ENCODE measurements around the gene MAEA. TPM values are rescaled to one million over a fixed set of nuclear protein-coding genes. Genes with fewer than 3 reads are reported as not detected.

Gene MAEA
- total and polyA plus RNA-seq, 2 experiments from 2014 or later = 49.8 to 99.0 TPM

DNA sequence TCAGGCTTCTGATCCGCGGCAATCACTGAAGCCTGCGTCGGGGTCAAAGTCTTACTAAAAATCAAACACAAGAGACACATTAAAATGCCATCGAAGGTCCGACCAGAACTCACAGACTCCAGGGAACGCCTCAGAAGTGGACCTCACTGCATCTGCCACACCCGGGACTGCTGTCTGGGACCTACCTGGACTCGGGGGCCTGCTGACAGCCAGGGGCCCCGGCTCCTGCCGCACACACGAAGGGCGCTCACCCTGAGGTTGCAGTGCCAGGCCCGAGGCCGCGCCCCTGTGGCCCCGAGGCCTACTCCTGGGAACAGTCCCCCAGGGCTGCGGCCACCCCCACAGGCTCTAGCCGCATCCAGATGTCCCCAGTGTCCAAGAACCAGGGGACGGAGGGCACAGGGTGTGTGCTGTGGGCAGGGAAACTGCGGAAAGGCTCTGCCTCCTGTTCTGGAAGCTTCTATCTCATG is 48.2 kb upstream of the MAEA start:
- Mint-ChIP-seq H3K27me3 (ENCODE audit: insufficient read depth, low read depth, poor library complexity) (peaks cover 5% of the 10 kb centered on the region), H3K36me3 (ENCODE audit: low read depth) (peaks cover 21% of the 10 kb centered on the region), H3K4me3 (no peak overlapping the region), H3K9me3 (no peaks in the 10 kb centered on the region), H3K27ac (no peak overlapping the region), H3K4me1 (peaks cover 4% of the 10 kb centered on the region; the same call in 2 of the 3 replicates)
- H3F3A ChIP-seq (replicated peaks; ENCODE audit: low read depth) = no peaks in the 10 kb centered on the region
- H3K27ac ChIP-seq (ENCODE audit: low read depth) = no peak overlapping the region
- H3K4me2 ChIP-seq = no peak overlapping the region
- H3K4me1 ChIP-seq (ENCODE audit: insufficient read depth) = no peaks in the 10 kb centered on the region
- H4K20me1 ChIP-seq (replicated peaks; ENCODE audit: insufficient read depth) = peaks cover 13% of the 10 kb centered on the region
- no peak for DNase-seq (ENCODE audit: low spot score)
- H3K4me3 ChIP-seq = no peak overlapping the region
- no peaks in the 10 kb centered on the region for H3K36me3 ChIP-seq (ENCODE audit: insufficient read depth)
- no peaks in the 10 kb centered on the region for H3K27me3 ChIP-seq (ENCODE audit: insufficient read depth)
- H2AFZ ChIP-seq = no peak overlapping the region
- TF ChIP-seq, protein P1, sequence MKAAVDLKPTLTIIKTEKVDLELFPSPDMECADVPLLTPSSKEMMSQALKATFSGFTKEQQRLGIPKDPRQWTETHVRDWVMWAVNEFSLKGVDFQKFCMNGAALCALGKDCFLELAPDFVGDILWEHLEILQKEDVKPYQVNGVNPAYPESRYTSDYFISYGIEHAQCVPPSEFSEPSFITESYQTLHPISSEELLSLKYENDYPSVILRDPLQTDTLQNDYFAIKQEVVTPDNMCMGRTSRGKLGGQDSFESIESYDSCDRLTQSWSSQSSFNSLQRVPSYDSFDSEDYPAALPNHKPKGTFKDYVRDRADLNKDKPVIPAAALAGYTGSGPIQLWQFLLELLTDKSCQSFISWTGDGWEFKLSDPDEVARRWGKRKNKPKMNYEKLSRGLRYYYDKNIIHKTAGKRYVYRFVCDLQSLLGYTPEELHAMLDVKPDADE (IDR thresholded peaks at IDR 0.05) = no peak
- no peak for TF ChIP-seq CREB1 (CRISPR knock-in tag; IDR thresholded peaks at IDR 0.05; ENCODE audit: low read depth)
- TF ChIP-seq ZNF331 (CRISPR knock-in tag; IDR thresholded peaks at IDR 0.05; ENCODE audit: low read depth) = no peak
- no peak for TF ChIP-seq POLR2AphosphoS5 (IDR thresholded peaks at IDR 0.05; ENCODE audit: low read depth)
- no peak for TF ChIP-seq ZNF114 (CRISPR knock-in tag; IDR thresholded peaks at IDR 0.05)
- TF ChIP-seq EZH2 (IDR thresholded peaks at IDR 0.05; ENCODE audit: low read depth, unreplicated experiment) = no peak
- TF ChIP-seq, protein P2, sequence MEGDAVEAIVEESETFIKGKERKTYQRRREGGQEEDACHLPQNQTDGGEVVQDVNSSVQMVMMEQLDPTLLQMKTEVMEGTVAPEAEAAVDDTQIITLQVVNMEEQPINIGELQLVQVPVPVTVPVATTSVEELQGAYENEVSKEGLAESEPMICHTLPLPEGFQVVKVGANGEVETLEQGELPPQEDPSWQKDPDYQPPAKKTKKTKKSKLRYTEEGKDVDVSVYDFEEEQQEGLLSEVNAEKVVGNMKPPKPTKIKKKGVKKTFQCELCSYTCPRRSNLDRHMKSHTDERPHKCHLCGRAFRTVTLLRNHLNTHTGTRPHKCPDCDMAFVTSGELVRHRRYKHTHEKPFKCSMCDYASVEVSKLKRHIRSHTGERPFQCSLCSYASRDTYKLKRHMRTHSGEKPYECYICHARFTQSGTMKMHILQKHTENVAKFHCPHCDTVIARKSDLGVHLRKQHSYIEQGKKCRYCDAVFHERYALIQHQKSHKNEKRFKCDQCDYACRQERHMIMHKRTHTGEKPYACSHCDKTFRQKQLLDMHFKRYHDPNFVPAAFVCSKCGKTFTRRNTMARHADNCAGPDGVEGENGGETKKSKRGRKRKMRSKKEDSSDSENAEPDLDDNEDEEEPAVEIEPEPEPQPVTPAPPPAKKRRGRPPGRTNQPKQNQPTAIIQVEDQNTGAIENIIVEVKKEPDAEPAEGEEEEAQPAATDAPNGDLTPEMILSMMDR (conservative IDR thresholded peaks at IDR 0.05; ENCODE audit: low read depth in 2 of 2) = no peak
- no peak for TF ChIP-seq NANOG (IDR thresholded peaks at IDR 0.05; ENCODE audit: borderline replicate concordance)
- TF ChIP-seq, protein P3, sequence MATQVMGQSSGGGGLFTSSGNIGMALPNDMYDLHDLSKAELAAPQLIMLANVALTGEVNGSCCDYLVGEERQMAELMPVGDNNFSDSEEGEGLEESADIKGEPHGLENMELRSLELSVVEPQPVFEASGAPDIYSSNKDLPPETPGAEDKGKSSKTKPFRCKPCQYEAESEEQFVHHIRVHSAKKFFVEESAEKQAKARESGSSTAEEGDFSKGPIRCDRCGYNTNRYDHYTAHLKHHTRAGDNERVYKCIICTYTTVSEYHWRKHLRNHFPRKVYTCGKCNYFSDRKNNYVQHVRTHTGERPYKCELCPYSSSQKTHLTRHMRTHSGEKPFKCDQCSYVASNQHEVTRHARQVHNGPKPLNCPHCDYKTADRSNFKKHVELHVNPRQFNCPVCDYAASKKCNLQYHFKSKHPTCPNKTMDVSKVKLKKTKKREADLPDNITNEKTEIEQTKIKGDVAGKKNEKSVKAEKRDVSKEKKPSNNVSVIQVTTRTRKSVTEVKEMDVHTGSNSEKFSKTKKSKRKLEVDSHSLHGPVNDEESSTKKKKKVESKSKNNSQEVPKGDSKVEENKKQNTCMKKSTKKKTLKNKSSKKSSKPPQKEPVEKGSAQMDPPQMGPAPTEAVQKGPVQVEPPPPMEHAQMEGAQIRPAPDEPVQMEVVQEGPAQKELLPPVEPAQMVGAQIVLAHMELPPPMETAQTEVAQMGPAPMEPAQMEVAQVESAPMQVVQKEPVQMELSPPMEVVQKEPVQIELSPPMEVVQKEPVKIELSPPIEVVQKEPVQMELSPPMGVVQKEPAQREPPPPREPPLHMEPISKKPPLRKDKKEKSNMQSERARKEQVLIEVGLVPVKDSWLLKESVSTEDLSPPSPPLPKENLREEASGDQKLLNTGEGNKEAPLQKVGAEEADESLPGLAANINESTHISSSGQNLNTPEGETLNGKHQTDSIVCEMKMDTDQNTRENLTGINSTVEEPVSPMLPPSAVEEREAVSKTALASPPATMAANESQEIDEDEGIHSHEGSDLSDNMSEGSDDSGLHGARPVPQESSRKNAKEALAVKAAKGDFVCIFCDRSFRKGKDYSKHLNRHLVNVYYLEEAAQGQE (IDR thresholded peaks at IDR 0.05; ENCODE audit: unreplicated experiment) = no peak
- no peak for TF ChIP-seq JUNB (IDR thresholded peaks at IDR 0.05; ENCODE audit: unreplicated experiment)
- TF ChIP-seq EZH2phosphoT487 (IDR thresholded peaks at IDR 0.05; ENCODE audit: unreplicated experiment) = no peak
- no peak for TF ChIP-seq STAT1 (IDR thresholded peaks at IDR 0.05; ENCODE audit: unreplicated experiment)
- TF ChIP-seq, protein P4, sequence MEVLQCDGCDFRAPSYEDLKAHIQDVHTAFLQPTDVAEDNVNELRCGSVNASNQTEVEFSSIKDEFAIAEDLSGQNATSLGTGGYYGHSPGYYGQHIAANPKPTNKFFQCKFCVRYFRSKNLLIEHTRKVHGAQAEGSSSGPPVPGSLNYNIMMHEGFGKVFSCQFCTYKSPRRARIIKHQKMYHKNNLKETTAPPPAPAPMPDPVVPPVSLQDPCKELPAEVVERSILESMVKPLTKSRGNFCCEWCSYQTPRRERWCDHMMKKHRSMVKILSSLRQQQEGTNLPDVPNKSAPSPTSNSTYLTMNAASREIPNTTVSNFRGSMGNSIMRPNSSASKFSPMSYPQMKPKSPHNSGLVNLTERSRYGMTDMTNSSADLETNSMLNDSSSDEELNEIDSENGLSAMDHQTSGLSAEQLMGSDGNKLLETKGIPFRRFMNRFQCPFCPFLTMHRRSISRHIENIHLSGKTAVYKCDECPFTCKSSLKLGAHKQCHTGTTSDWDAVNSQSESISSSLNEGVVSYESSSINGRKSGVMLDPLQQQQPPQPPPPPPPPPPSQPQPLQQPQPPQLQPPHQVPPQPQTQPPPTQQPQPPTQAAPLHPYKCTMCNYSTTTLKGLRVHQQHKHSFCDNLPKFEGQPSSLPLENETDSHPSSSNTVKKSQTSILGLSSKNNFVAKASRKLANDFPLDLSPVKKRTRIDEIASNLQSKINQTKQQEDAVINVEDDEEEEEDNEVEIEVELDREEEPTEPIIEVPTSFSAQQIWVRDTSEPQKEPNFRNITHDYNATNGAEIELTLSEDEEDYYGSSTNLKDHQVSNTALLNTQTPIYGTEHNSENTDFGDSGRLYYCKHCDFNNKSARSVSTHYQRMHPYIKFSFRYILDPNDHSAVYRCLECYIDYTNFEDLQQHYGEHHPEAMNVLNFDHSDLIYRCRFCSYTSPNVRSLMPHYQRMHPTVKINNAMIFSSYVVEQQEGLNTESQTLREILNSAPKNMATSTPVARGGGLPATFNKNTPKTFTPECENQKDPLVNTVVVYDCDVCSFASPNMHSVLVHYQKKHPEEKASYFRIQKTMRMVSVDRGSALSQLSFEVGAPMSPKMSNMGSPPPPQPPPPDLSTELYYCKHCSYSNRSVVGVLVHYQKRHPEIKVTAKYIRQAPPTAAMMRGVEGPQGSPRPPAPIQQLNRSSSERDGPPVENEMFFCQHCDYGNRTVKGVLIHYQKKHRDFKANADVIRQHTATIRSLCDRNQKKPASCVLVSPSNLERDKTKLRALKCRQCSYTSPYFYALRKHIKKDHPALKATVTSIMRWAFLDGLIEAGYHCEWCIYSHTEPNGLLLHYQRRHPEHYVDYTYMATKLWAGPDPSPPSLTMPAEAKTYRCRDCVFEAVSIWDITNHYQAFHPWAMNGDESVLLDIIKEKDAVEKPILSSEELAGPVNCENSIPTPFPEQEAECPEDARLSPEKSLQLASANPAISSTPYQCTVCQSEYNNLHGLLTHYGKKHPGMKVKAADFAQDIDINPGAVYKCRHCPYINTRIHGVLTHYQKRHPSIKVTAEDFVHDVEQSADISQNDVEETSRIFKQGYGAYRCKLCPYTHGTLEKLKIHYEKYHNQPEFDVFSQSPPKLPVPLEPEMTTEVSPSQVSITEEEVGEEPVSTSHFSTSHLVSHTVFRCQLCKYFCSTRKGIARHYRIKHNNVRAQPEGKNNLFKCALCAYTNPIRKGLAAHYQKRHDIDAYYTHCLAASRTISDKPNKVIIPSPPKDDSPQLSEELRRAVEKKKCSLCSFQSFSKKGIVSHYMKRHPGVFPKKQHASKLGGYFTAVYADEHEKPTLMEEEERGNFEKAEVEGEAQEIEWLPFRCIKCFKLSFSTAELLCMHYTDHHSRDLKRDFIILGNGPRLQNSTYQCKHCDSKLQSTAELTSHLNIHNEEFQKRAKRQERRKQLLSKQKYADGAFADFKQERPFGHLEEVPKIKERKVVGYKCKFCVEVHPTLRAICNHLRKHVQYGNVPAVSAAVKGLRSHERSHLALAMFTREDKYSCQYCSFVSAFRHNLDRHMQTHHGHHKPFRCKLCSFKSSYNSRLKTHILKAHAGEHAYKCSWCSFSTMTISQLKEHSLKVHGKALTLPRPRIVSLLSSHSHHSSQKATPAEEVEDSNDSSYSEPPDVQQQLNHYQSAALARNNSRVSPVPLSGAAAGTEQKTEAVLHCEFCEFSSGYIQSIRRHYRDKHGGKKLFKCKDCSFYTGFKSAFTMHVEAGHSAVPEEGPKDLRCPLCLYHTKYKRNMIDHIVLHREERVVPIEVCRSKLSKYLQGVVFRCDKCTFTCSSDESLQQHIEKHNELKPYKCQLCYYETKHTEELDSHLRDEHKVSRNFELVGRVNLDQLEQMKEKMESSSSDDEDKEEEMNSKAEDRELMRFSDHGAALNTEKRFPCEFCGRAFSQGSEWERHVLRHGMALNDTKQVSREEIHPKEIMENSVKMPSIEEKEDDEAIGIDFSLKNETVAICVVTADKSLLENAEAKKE (CRISPR knock-in tag; IDR thresholded peaks at IDR 0.05) = no peak
- ATAC-seq = no peak
- H3K9me2 ChIP-seq (ENCODE audit: insufficient read depth) = no peaks in the 10 kb centered on the region
- peaks cover 61% of the 10 kb centered on the region for H3K79me2 ChIP-seq (replicated peaks; ENCODE audit: insufficient read depth)
